Measurements from ENCODE around the gene CAMK2G. TPM values are rescaled to one million over a fixed set of nuclear protein-coding genes. Genes with fewer than 3 reads are reported as not detected.
A peak's percentile ranks its signal among the peaks of the same experiment; 100 is the strongest.

CAMK2G gene
- polyA plus RNA-seq, 1 experiment = 43.8 TPM

DNA sequence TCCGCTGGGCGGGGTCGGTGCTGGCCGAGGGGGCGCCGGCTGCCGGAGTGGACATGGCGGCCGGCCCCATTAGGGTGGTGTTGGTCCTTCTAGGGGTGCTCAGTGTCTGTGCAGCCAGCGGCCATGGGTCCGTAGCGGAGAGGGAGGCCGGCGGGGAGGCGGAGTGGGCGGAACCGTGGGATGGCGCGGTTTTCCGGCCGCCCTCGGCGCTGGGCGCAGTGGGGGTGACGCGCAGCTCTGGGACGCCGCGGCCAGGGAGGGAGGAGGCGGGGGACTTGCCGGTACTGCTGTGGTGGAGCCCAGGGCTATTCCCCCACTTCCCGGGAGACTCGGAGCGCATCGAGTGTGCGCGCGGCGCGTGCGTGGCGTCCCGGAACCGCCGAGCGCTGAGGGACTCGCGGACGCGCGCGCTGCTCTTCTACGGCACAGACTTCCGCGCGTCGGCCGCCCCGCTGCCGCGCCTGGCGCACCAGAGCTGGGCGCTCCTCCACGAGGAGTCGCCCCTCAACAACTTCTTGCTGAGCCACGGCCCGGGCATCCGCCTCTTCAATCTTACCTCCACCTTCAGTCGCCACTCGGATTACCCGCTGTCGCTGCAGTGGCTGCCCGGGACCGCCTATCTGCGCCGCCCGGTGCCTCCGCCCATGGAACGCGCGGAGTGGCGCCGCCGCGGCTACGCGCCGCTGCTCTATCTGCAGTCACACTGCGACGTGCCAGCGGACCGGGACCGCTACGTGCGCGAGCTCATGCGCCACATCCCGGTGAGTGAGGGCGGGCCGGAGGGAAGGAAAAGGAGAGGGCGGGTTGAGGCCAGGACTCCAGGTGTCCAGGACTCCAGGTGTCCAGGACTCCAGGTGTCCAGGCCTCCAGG is 101.8 kb downstream of the CAMK2G start:
- Histone ChIP-seq H3K27me3 (ENCODE audit: control insufficient read depth, insufficient read depth, low read length) (no peaks in the 10 kb centered on the region), H3K36me3 (ENCODE audit: control insufficient read depth, insufficient read depth, low read length) (peaks cover 20% of the 10 kb centered on the region), H3K4me3 (ENCODE audit: low read depth, low read length) (peak overlapping the region; percentile 86)
- ChIA-PET CTCF (interaction anchor here (0.7 to 4.3 kb wide), 11 partner anchors 8 to 107 kb away, joined by 3 to 16 read pairs (median 3); partner anchors contain the start of gene CHCHD1), POLR2A (interaction anchor here (0.5 to 1.7 kb wide), 3 partner anchors 9 to 538 kb away, joined by 3 to 9 read pairs (median 3); partner anchors contain the start of genes CHCHD1 and SEC24C)
- DNase-seq (ENCODE audit: low read depth) = no peak
- TF ChIP-seq, protein P1, sequence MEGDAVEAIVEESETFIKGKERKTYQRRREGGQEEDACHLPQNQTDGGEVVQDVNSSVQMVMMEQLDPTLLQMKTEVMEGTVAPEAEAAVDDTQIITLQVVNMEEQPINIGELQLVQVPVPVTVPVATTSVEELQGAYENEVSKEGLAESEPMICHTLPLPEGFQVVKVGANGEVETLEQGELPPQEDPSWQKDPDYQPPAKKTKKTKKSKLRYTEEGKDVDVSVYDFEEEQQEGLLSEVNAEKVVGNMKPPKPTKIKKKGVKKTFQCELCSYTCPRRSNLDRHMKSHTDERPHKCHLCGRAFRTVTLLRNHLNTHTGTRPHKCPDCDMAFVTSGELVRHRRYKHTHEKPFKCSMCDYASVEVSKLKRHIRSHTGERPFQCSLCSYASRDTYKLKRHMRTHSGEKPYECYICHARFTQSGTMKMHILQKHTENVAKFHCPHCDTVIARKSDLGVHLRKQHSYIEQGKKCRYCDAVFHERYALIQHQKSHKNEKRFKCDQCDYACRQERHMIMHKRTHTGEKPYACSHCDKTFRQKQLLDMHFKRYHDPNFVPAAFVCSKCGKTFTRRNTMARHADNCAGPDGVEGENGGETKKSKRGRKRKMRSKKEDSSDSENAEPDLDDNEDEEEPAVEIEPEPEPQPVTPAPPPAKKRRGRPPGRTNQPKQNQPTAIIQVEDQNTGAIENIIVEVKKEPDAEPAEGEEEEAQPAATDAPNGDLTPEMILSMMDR (IDR thresholded peaks at IDR 0.05; ENCODE audit: insufficient read depth, low read depth, low read length) = 0 out of 2 replicates have a peak, but pooled peaks have one; percentile 14

- CTCF ChIA-PET = interaction anchor here (0.5 to 4.3 kb wide), 10 partner anchors 10 to 654 kb away, joined by 3 to 16 read pairs (median 3); partner anchors contain the start of gene CHCHD1
- peak overlapping the region; percentile 86 for H3K4me3 ChIP-seq (ENCODE audit: low read depth, low read length)
- peaks cover 20% of the 10 kb centered on the region for H3K36me3 ChIP-seq (ENCODE audit: control insufficient read depth, insufficient read depth, low read length)
Observed at GRCh38 chr10:73771722-73772280, 102.6 kb downstream of the CAMK2G start.

GRCh38 chr10:73769396-73769795 is 105.0 kb downstream of the CAMK2G start:
- no peak for DNase-seq (ENCODE audit: low read depth)
- ChIA-PET CTCF (interaction anchor here (4.3 kb wide), 1 partner anchor 15 kb away, joined by 16 read pairs; no protein-coding TSS in a partner anchor), POLR2A (no interaction called here)
- TF ChIP-seq, protein P1 (IDR thresholded peaks at IDR 0.05; ENCODE audit: insufficient read depth, low read depth, low read length) = no peak
- Histone ChIP-seq H3K36me3 (ENCODE audit: control insufficient read depth, insufficient read depth, low read length) (peaks cover 33% of the 10 kb centered on the region), H3K27me3 (ENCODE audit: control insufficient read depth, insufficient read depth, low read length) (no peaks in the 10 kb centered on the region), H3K4me3 (ENCODE audit: low read depth, low read length) (no peak overlapping the region)

More at GRCh38 chr10:73771722-73772280, 102.6 kb downstream of the CAMK2G start:
- no peak for DNase-seq (ENCODE audit: low read depth)
- no peaks in the 10 kb centered on the region for H3K27me3 ChIP-seq (ENCODE audit: control insufficient read depth, insufficient read depth, low read length)
- POLR2A ChIA-PET = interaction anchor here (0.5 to 1.7 kb wide), 2 partner anchors 10 to 538 kb away, joined by 3 to 9 read pairs; partner anchors contain the start of gene CHCHD1
- TF ChIP-seq, protein P1 (IDR thresholded peaks at IDR 0.05; ENCODE audit: insufficient read depth, low read depth, low read length) = 0 out of 2 replicates have a peak, but pooled peaks have one; percentile 14

GRCh38 chr10:73768881-73769280 is 105.5 kb downstream of the CAMK2G start:
- Histone ChIP-seq H3K4me3 (ENCODE audit: low read depth, low read length) (no peak overlapping the region), H3K36me3 (ENCODE audit: control insufficient read depth, insufficient read depth, low read length) (peaks cover 34% of the 10 kb centered on the region), H3K27me3 (ENCODE audit: control insufficient read depth, insufficient read depth, low read length) (no peaks in the 10 kb centered on the region)
- CTCF ChIA-PET = interaction anchor here (4.3 kb wide), 1 partner anchor 15 kb away, joined by 16 read pairs; no protein-coding TSS in a partner anchor
- POLR2A ChIA-PET = no interaction called here
- DNase-seq (ENCODE audit: low read depth) = no peak
- TF ChIP-seq, protein P1 (IDR thresholded peaks at IDR 0.05; ENCODE audit: insufficient read depth, low read depth, low read length) = no peak

GRCh38 chr10:73765066-73765465 is 109.3 kb downstream of the CAMK2G start:
- CTCF ChIA-PET = interaction anchor here (1.2 kb wide), 1 partner anchor 9 kb away, joined by 3 read pairs; no protein-coding TSS in a partner anchor
- Histone ChIP-seq H3K36me3 (ENCODE audit: control insufficient read depth, insufficient read depth, low read length) (peaks cover 49% of the 10 kb centered on the region), H3K27me3 (ENCODE audit: control insufficient read depth, insufficient read depth, low read length) (no peaks in the 10 kb centered on the region), H3K4me3 (ENCODE audit: low read depth, low read length) (no peak overlapping the region)
- DNase-seq (ENCODE audit: low read depth) = no peak
- POLR2A ChIA-PET = no interaction called here
- TF ChIP-seq, protein P1 (IDR thresholded peaks at IDR 0.05; ENCODE audit: insufficient read depth, low read depth, low read length) = no peak
